HG03442 (cell line): ENCODE measurements around the gene TMEM38B.
"Not testable (repeated sequence)": the region's sequence is repeated elsewhere in the genome, so short reads cannot be mapped to it uniquely, and the experiment has no call there.

ENCODE experiments used
- ATAC-seq: cut with Tn5 transposase; IDR thresholded peaks from one replicate; pipeline ENCODE4 v1.9.1; 2021; ENCODE audit warnings: mild to moderate bottlenecking, moderate library complexity; ENCODE audit not compliant: unreplicated experiment

The TMEM38B gene

GRCh38 chr9:105681313-105681712 is 13.0 kb upstream of the TMEM38B start:
- ATAC-seq = no peak

- ATAC-seq = no peak
Observed at GRCh38 chr9:105681724-105682123, 12.6 kb upstream of the TMEM38B start.

GRCh38 chr9:105683688-105684275 is 10.6 kb upstream of the TMEM38B start:
- ATAC-seq = no peak

- ATAC-seq = no peak
Observed at GRCh38 chr9:105686936-105687335, 7.4 kb upstream of the TMEM38B start.

GRCh38 chr9:105690742-105691141 is 3.6 kb upstream of the TMEM38B start:
- no peak for ATAC-seq

- ATAC-seq = peak; percentile 21
Observed at GRCh38 chr9:105693435-105694189, 729 bp upstream of the TMEM38B start.

GRCh38 chr9:105694848-105695581 is 674 bp downstream of the TMEM38B start:
- ATAC-seq = peak; percentile 55

GRCh38 chr9:105696219-105696793 is 2.0 kb downstream of the TMEM38B start:
- ATAC-seq = no peak

- ATAC-seq = no peak
Observed at GRCh38 chr9:105697871-105698270, 3.5 kb downstream of the TMEM38B start.

GRCh38 chr9:105698348-105698870 is 4.1 kb downstream of the TMEM38B start:
- no peak for ATAC-seq

- no peak for ATAC-seq
Observed at GRCh38 chr9:105700668-105701067, 6.3 kb downstream of the TMEM38B start.

- ATAC-seq = no peak
Observed at GRCh38 chr9:105701145-105701544, 6.8 kb downstream of the TMEM38B start.

- no peak for ATAC-seq
Observed at GRCh38 chr9:105702207-105702606, 7.9 kb downstream of the TMEM38B start.

- ATAC-seq = not testable (repeated sequence)
Observed at GRCh38 chr9:105703638-105704037, 9.3 kb downstream of the TMEM38B start.

GRCh38 chr9:105706156-105706555 is 11.8 kb downstream of the TMEM38B start:
- ATAC-seq = no peak

GRCh38 chr9:105708405-105708804 is 14.1 kb downstream of the TMEM38B start:
- ATAC-seq = peak; percentile 66

GRCh38 chr9:105710638-105711037 is 16.3 kb downstream of the TMEM38B start:
- no peak for ATAC-seq

GRCh38 chr9:105711867-105712266 is 17.5 kb downstream of the TMEM38B start:
- ATAC-seq = no peak

GRCh38 chr9:105712297-105712696 is 18.0 kb downstream of the TMEM38B start:
- no peak for ATAC-seq

GRCh38 chr9:105712773-105713172 is 18.4 kb downstream of the TMEM38B start:
- ATAC-seq = no peak

GRCh38 chr9:105713260-105714019 is 19.1 kb downstream of the TMEM38B start:
- ATAC-seq = no peak
